ENCODE results near the gene PRR12. TPM values are rescaled to one million over a fixed set of nuclear protein-coding genes. Genes with fewer than 3 reads are reported as not detected.

Gene PRR12
- total RNA-seq, 1 experiment from 2014 or later, result 22.9 TPM

GRCh38 chr19:49599378-49600295 is 8.7 kb downstream of the PRR12 start:
- no peak for DNase-seq (ENCODE audit: low read depth, low spot score)
- no TSS peak for BruUV-seq (replicated peaks)
- ATAC-seq, result no peak
- TF ChIP-seq POLR2AphosphoS5 (IDR thresholded peaks at IDR 0.05; ENCODE audit: low read depth, low read length), result no peak
- no peak for TF ChIP-seq REST (IDR thresholded peaks at IDR 0.05; ENCODE audit: insufficient read depth in 1 of 2, low read depth in 2 of 2, low read length in 1 of 2)
- no peak for TF ChIP-seq CTCF (IDR thresholded peaks at IDR 0.05)
- no peak for TF ChIP-seq SIN3A (IDR thresholded peaks at IDR 0.05; ENCODE audit: borderline replicate concordance, insufficient read depth, low read depth, low read length)
- TF ChIP-seq TCF7L2 (IDR thresholded peaks at IDR 0.05; ENCODE audit: low read depth, low read length), result no peak
- Histone ChIP-seq H3K27me3 (ENCODE audit: control insufficient read depth, insufficient read depth, low read length) (no peaks in the 10 kb centered on the region), H3K4me3 (ENCODE audit: low read depth in 2 of 2, low read length in 2 of 2) (no peak overlapping the region), H3K4me1 (ENCODE audit: control insufficient read depth, insufficient read depth, low read length) (no peaks in the 10 kb centered on the region), H3K27ac (ENCODE audit: low read length) (no peak overlapping the region), H3K9me3 (ENCODE audit: control insufficient read depth, insufficient read depth, low read depth, low read length) (no peaks in the 10 kb centered on the region), H3K36me3 (ENCODE audit: control insufficient read depth, insufficient read depth, low read length) (no peaks in the 10 kb centered on the region; the same call in 1 of the 2 replicates)
- in situ Hi-C loops (cut with HindIII; ENCODE audit: low pct_unique_long_range_greater_than_20kb, low sequenced_read_pairs) (no loop called here), intact Hi-C loops (cut with micrococcal nuclease; ENCODE audit: unreplicated experiment) (no loop called here)
- CTCF ChIA-PET, result no interaction called here
- POLR2A ChIA-PET, result no interaction called here

- Histone ChIP-seq H3K4me1 (ENCODE audit: control insufficient read depth, insufficient read depth, low read length) (no peaks in the 10 kb centered on the region), H3K9me3 (ENCODE audit: control insufficient read depth, insufficient read depth, low read depth, low read length) (no peaks in the 10 kb centered on the region), H3K27me3 (ENCODE audit: control insufficient read depth, insufficient read depth, low read length) (no peaks in the 10 kb centered on the region), H3K36me3 (ENCODE audit: control insufficient read depth, insufficient read depth, low read length) (no peaks in the 10 kb centered on the region; the same call in 1 of the 2 replicates), H3K4me3 (ENCODE audit: low read depth in 2 of 2, low read length in 2 of 2) (no peak overlapping the region), H3K27ac (ENCODE audit: low read length) (no peak overlapping the region)
- intact Hi-C loops (cut with micrococcal nuclease; ENCODE audit: unreplicated experiment) (no loop called here), in situ Hi-C loops (cut with HindIII; ENCODE audit: low pct_unique_long_range_greater_than_20kb, low sequenced_read_pairs) (no loop called here)
- DNase-seq (ENCODE audit: low read depth, low spot score) (no peak), ATAC-seq (no peak)
- ChIA-PET CTCF (no interaction called here), POLR2A (no interaction called here)
- TF ChIP-seq POLR2AphosphoS5 (IDR thresholded peaks at IDR 0.05; ENCODE audit: low read depth, low read length) (no peak), CTCF (IDR thresholded peaks at IDR 0.05) (no peak), REST (IDR thresholded peaks at IDR 0.05; ENCODE audit: insufficient read depth in 1 of 2, low read depth in 2 of 2, low read length in 1 of 2) (no peak), SIN3A (IDR thresholded peaks at IDR 0.05; ENCODE audit: borderline replicate concordance, insufficient read depth, low read depth, low read length) (no peak), TCF7L2 (IDR thresholded peaks at IDR 0.05; ENCODE audit: low read depth, low read length) (no peak)
- BruUV-seq (replicated peaks), result no TSS peak
Measured at GRCh38 chr19:49601482-49602038, 10.6 kb downstream of the PRR12 start.
